Smooth muscle cell (in vitro differentiated cells): ENCODE measurements around the gene MEGF8. TPM values are rescaled to one million over a fixed set of nuclear protein-coding genes. Genes with fewer than 3 reads are reported as not detected.

ENCODE experiments used
- DNase-seq: peaks from one replicate; lab custom pipeline; 2025; ENCODE audit not compliant: unreplicated experiment; lab: John Stamatoyannopoulos, UW
- H2AFZ ChIP-seq: fragments of 200-600 bp; sonication (generic); 2 replicates; pipeline ENCODE4 v1.6.0; 2016; ENCODE audit warnings: antibody characterized with exemption, low read depth, mild to moderate bottlenecking
- H3F3A ChIP-seq: fragments of 200-600 bp; sonication (generic); 2 replicates; pipeline ENCODE4 v1.6.0; 2017; ENCODE audit warnings: antibody characterized with exemption, low read depth
- H3K27ac ChIP-seq: fragments of 200-600 bp; sonication (generic); 2 replicates; pipeline ENCODE4 v1.5.1; 2016; ENCODE audit warnings: low read depth, mild to moderate bottlenecking
- H3K27me3 ChIP-seq: fragments of 200-600 bp; sonication (generic); 2 replicates; pipeline ENCODE4 v1.6.1; 2016; ENCODE audit warnings: low read depth, mild to moderate bottlenecking
- H3K36me3 ChIP-seq: fragments of 200-600 bp; sonication (generic); 2 replicates; pipeline ENCODE4 v1.5.1; 2016; ENCODE audit warnings: low read depth
- H3K4me1 ChIP-seq: fragments of 200-600 bp; sonication (generic); 2 replicates; pipeline ENCODE4 v1.5.1; 2016; ENCODE audit warnings: low read depth
- H3K4me2 ChIP-seq: fragments of 200-600 bp; sonication (generic); 2 replicates; pipeline ENCODE4 v1.6.0; 2016; ENCODE audit warnings: mild to moderate bottlenecking
- H3K4me3 ChIP-seq: fragments of 200-600 bp; sonication (generic); 2 replicates; pipeline ENCODE4 v1.5.1; 2016; ENCODE audit warnings: mild to moderate bottlenecking
- H3K79me2 ChIP-seq: fragments of 200-600 bp; sonication (generic); 2 replicates; pipeline ENCODE4 v1.6.0; 2016; ENCODE audit warnings: low read depth, mild to moderate bottlenecking
- H3K9ac ChIP-seq: fragments of 200-600 bp; sonication (generic); 2 replicates; pipeline ENCODE4 v1.6.0; 2016; ENCODE audit warnings: low read depth
- H3K9me3 ChIP-seq: fragments of 200-600 bp; sonication (generic); replicated peaks from 2 replicates; pipeline ENCODE4 v1.5.1; 2016; ENCODE audit warnings: low read depth
- H4K20me1 ChIP-seq: fragments of 200-600 bp; sonication (generic); 2 replicates; pipeline ENCODE4 v1.6.0; 2016; ENCODE audit warnings: low read depth
- CTCF ChIP-seq: fragments of 200-600 bp; sonication (generic); IDR thresholded peaks from 2 replicates; pipeline ENCODE4 v1.5.1; 2017; ENCODE audit warnings: borderline replicate concordance, mild to moderate bottlenecking, antibody characterized with exemption; ENCODE audit not compliant: insufficient read depth, poor library complexity, severe bottlenecking
- WGBS: methylation state at CpG from one replicate; pipeline ENCODE4 v1.1.7; 2016; ENCODE audit warnings: low lambda C conversion rate; 5-methylcytosine and 5-hydroxymethylcytosine counted together
- polyA plus RNA-seq: library from polyadenylated mRNA; unstranded; fragments of >200 nt; fragmentation: Nextera tagmentation; extraction: Ambion mirVana; gene quantifications from 2 replicates; pipeline ENCODE4 v1.2.1, GENCODE V29; 2016
- total RNA-seq: library from RNA; depleted of rRNA; stranded (reverse); fragments of >200 nt; gene quantifications from 2 replicates; pipeline ENCODE4 v1.2.3, GENCODE V29; 2014

The MEGF8 gene
- total and polyA plus RNA-seq, 2 experiments from 2014 or later, result 8.2 to 16.4 TPM

GRCh38 chr19:42369433-42370067, 44.1 kb downstream of the MEGF8 start:
- no peaks in the 10 kb centered on the region for H3K9me3 ChIP-seq

GRCh38 chr19:42370068-42370520, 44.7 kb downstream of the MEGF8 start:
- no peak overlapping the region for H2AFZ ChIP-seq
- H3K36me3 ChIP-seq, result no peaks in the 10 kb centered on the region

More at GRCh38 chr19:42369433-42370067, 44.1 kb downstream of the MEGF8 start:
- Histone ChIP-seq H3K36me3 (no peaks in the 10 kb centered on the region), H3K27me3 (no peaks in the 10 kb centered on the region), H3K4me3 (no peak overlapping the region), H4K20me1 (no peaks in the 10 kb centered on the region), H3K4me1 (no peaks in the 10 kb centered on the region), H3K79me2 (no peaks in the 10 kb centered on the region), H3K9ac (no peak overlapping the region), H3F3A (no peaks in the 10 kb centered on the region), H2AFZ (no peak overlapping the region), H3K4me2 (no peak overlapping the region), H3K27ac (no peak overlapping the region)
- DNase-seq, result no peak
- no peak for TF ChIP-seq CTCF
- 93% methylated on average over 27 of the region's 27 CpGs for WGBS

GRCh38 chr19:42370626-42371175, 45.3 kb downstream of the MEGF8 start:
- no peaks in the 10 kb centered on the region for H3K27me3 ChIP-seq
- no peak for TF ChIP-seq CTCF
- no peaks in the 10 kb centered on the region for H3K36me3 ChIP-seq
- H4K20me1 ChIP-seq, result no peaks in the 10 kb centered on the region
- no peaks in the 10 kb centered on the region for H3F3A ChIP-seq
- no peak overlapping the region for H3K27ac ChIP-seq
- H3K4me2 ChIP-seq, result no peak overlapping the region
- no peaks in the 10 kb centered on the region for H3K4me1 ChIP-seq
- DNase-seq, result no peak
- no peaks in the 10 kb centered on the region for H3K79me2 ChIP-seq
- H3K4me3 ChIP-seq, result no peak overlapping the region
- no peak overlapping the region for H2AFZ ChIP-seq
- H3K9ac ChIP-seq, result no peak overlapping the region
- 95% methylated on average over 10 of the region's 12 CpGs for WGBS
- no peaks in the 10 kb centered on the region for H3K9me3 ChIP-seq

More at GRCh38 chr19:42370068-42370520, 44.7 kb downstream of the MEGF8 start:
- Histone ChIP-seq H3K9me3 (no peaks in the 10 kb centered on the region), H3K79me2 (no peaks in the 10 kb centered on the region), H3K27ac (no peak overlapping the region), H3K4me3 (no peak overlapping the region), H3K4me1 (no peaks in the 10 kb centered on the region), H4K20me1 (no peaks in the 10 kb centered on the region), H3K27me3 (no peaks in the 10 kb centered on the region), H3F3A (no peaks in the 10 kb centered on the region), H3K9ac (no peak overlapping the region), H3K4me2 (no peak overlapping the region)
- no peak for DNase-seq
- no peak for TF ChIP-seq CTCF
- 77% methylated on average over 7 of the region's 9 CpGs for WGBS
